Breast epithelium (tissue), 3 donors: ENCODE measurements around the gene SDK2.

Experiments
- CTCF ChIP-seq, 3 donors: fragments of 450-650 bp; IDR thresholded peaks; one replicate each; pipeline ENCODE4 v1.5.1; 2016 to 2017; ENCODE audit warnings: antibody characterized with exemption in 3 of 3, mild to moderate bottlenecking in 3 of 3, moderate library complexity in 3 of 3
- POLR2A ChIP-seq: fragments of 450-650 bp; IDR thresholded peaks from one replicate; pipeline ENCODE4 v1.6.1; 2016; ENCODE audit warnings: antibody characterized with exemption, mild to moderate bottlenecking, moderate library complexity
- POLR2AphosphoS5 ChIP-seq, 3 donors: sonication (generic); formaldehyde crosslinking; IDR thresholded peaks; one replicate each; pipeline ENCODE4 v1.6.1; 2017; ENCODE audit warnings: antibody characterized with exemption in 3 of 3

GRCh38 chr17:73586275-73586832 lies 57.9 kb downstream of the SDK2 start:
- no peak for TF ChIP-seq POLR2AphosphoS5 (IDR thresholded peaks at IDR 0.05)
- TF ChIP-seq CTCF (IDR thresholded peaks at IDR 0.05): no peak
- TF ChIP-seq POLR2A: no peak
